ENCODE data around the gene RYR1. TPM values are rescaled to one million over a fixed set of nuclear protein-coding genes. Genes with fewer than 3 reads are reported as not detected.

The RYR1 gene
- total and polyA plus RNA-seq, 2 of the 8 experiments (the other 6 are each of a cell fraction or from before 2014, with no cell fraction given) = 5.8 to 11.8 TPM

DNA sequence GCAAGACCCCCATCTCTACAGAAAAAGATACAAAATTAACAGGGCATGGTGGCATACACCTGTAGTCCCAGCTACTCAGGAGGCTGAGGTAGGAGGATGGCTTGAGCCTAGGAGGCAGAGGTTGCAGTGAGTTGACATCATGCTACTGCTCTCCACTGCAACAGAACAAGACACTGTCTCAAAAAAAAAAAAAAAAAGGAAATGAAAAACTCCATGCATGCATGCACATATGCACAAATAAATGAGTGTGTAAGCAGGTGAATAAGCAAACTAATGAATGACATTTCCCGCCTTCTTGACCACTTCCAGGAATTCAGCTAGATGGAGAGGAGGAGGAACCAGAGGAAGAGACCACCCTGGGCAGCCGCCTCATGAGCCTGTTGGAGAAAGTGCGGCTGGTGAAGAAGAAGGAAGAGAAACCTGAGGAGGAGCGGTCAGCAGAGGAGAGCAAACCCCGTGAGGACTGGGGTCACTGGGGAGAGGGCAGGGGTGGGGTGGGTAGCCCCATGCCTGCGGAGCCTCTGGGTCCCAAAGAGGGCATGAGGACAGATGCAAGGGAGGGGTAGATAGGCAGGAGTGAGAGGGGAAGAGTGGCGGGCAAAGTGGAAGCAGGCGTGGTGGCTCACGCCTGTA lies 58.8 kb downstream of the RYR1 start:
- POLR2A ChIA-PET (ENCODE audit: partially characterized antibody) = interaction anchor here (1.1 to 1.6 kb wide), 2 partner anchors 14 to 15 kb away, joined by 3 to 4 read pairs; no protein-coding TSS in a partner anchor
- Histone ChIP-seq H3K79me1 (ENCODE audit: low read depth, low read length) (no peaks in the 10 kb centered on the region), H3K23me2 (ENCODE audit: low read depth, low read length) (peaks cover 4% of the 10 kb centered on the region; the same call in 1 of the 2 replicates), H4K91ac (replicated peaks; ENCODE audit: insufficient read length, low read length) (no peak overlapping the region), H4K20me1 (replicated peaks in 1 of 2; ENCODE audit: control insufficient read depth in 1 of 2, insufficient read depth in 2 of 2, low read length in 2 of 2) (peaks cover 0 to 1% of the 10 kb centered on the region in 2 experiments), H3K4ac (replicated peaks; ENCODE audit: insufficient read length, low read depth, low read length) (no peak overlapping the region), H4K8ac (ENCODE audit: extremely low read depth, insufficient read depth, low read length) (no peak overlapping the region), H2BK15ac (ENCODE audit: low read length) (no peak overlapping the region), H2BK12ac (ENCODE audit: low read depth, low read length) (no peak overlapping the region), H3K36me3 (ENCODE audit: control insufficient read depth in 2 of 4, insufficient read depth in 4 of 4, low read length in 3 of 4) (peaks cover 6 to 44% (median 26%) of the 10 kb centered on the region in 4 experiments), H2BK120ac (replicated peaks; ENCODE audit: low read depth, low read length) (no peak overlapping the region), H3K18ac (ENCODE audit: extremely low read depth, low read length) (no peak overlapping the region), H2AFZ (ENCODE audit: low read length) (no peak overlapping the region), H3K79me2 (ENCODE audit: control insufficient read depth in 1 of 2, insufficient read depth in 2 of 2, low read length in 2 of 2) (no peaks in the 10 kb centered on the region), H3K27me3 (replicated peaks in 1 of 4; ENCODE audit: control insufficient read depth in 3 of 4, extremely low read depth in 1 of 4, insufficient read depth in 3 of 4, low read length in 3 of 4) (no peaks in the 10 kb centered on the region), H3K9me3 (ENCODE audit: insufficient read depth in 2 of 2, low read depth in 1 of 2, low read length in 1 of 2) (no peaks in the 10 kb centered on the region), H3K27ac (ENCODE audit: low read depth, low read length) (no peak overlapping the region), H2AK5ac (ENCODE audit: low read depth, low read length) (no peak overlapping the region), H3K23ac (ENCODE audit: insufficient read length) (no peak overlapping the region), H2BK5ac (ENCODE audit: low read depth, low read length) (no peak overlapping the region), H3K4me1 (replicated peaks in 1 of 4; ENCODE audit: control insufficient read depth in 3 of 4, insufficient read depth in 4 of 4, low read length in 3 of 4) (peaks cover 0 to 3% (median 1%) of the 10 kb centered on the region in 4 experiments; a peak in 3 of 7 replicates), H3K56ac (replicated peaks; ENCODE audit: insufficient read length, low read depth, low read length) (no peak overlapping the region), H3K4me2 (ENCODE audit: insufficient read depth in 1 of 2, low read depth in 2 of 2, low read length in 2 of 2) (no peak overlapping the region), H3K9ac (replicated peaks in 1 of 4; ENCODE audit: extremely low read depth in 1 of 4, low read depth in 3 of 4, low read length in 3 of 4) (no peak overlapping the region), H3K14ac (ENCODE audit: insufficient read length) (no peak overlapping the region), H3K4me3 (ENCODE audit: extremely low read depth in 1 of 4, insufficient read depth in 2 of 4, low read depth in 3 of 4, low read length in 4 of 4) (no peak overlapping the region), H4K5ac (ENCODE audit: insufficient read length, low read depth, low read length) (no peak overlapping the region), H2BK20ac (ENCODE audit: low read length) (no peak overlapping the region)
- CTCF ChIA-PET (ENCODE audit: partially characterized antibody) = interaction anchor here (0.8 to 7.7 kb wide), 3 partner anchors 10 to 89 kb away, joined by 3 to 35 read pairs (median 3); no protein-coding TSS in a partner anchor
- no peak for FAIRE-seq
- WGBS, 2 experiments (ENCODE audit: extremely low coverage in 1 of 2, insufficient coverage in 1 of 2, insufficient read length in 1 of 2, insufficient replicate concordance in 2 of 2, low coverage in 1 of 2, low lambda C conversion rate in 2 of 2, missing lambda C conversion rate in 1 of 2) = 91% methylated on average over 9 of the region's 9 CpGs; no CpG with 5 or more reads in 1 of the 2 experiments
- no peak for DNase-seq (ENCODE audit: low read depth in 1 of 2, low spot score in 2 of 2)
- TF ChIP-seq, protein P1, sequence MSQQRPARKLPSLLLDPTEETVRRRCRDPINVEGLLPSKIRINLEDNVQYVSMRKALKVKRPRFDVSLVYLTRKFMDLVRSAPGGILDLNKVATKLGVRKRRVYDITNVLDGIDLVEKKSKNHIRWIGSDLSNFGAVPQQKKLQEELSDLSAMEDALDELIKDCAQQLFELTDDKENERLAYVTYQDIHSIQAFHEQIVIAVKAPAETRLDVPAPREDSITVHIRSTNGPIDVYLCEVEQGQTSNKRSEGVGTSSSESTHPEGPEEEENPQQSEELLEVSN (IDR thresholded peaks at IDR 0.05) = no peak
- no peak for TF ChIP-seq CBX8 (IDR thresholded peaks at IDR 0.05; ENCODE audit: borderline replicate concordance, low read depth, low read length)
